Epithelial cell of proximal tubule (primary cell): ENCODE measurements around the gene TAF1D. TPM values are rescaled to one million over a fixed set of nuclear protein-coding genes. Genes with fewer than 3 reads are reported as not detected.

Experiments used
- DNase-seq: peaks from one replicate; pipeline ENCODE4 v3.0.0-alpha.2; 2011; ENCODE audit warnings: low read depth
- H3K4me3 ChIP-seq: 2 replicates; pipeline ENCODE4 v1.5.1; 2011; ENCODE audit warnings: low read depth, mild to moderate bottlenecking, low read length
- CTCF ChIP-seq: conservative IDR thresholded peaks from 2 replicates; pipeline ENCODE4 v1.5.1; 2012; ENCODE audit warnings: low read depth, mild to moderate bottlenecking, low read length
- total RNA-seq: library from RNA; depleted of rRNA; stranded (reverse); fragments of >200 nt; gene quantifications from 2 replicates; pipeline ENCODE4 v1.2.3, GENCODE V29; 2015

Gene TAF1D
- total RNA-seq, 1 donor from 2014 or later = 124 TPM

DNA sequence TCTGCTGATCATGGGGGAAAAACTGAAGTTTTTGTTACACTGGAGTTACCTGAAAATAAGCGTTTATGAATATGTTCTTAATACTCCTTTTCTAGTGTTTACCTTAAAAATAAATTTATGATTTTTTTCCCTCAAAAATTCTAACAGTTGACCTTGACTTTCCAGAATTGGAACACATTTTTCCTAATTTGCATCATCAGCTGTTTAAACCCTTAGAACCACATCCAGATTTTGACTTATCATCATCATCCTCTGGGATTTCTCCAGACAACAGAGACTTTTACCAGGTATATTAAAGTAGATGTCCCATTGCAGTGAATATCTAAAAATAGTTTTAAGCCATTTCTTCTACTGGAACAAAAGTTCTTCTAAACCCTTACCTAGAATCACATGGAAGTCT, 17.2 kb downstream of the TAF1D start:
- no peak for DNase-seq
- H3K4me3 ChIP-seq = no peak overlapping the region
- no peak for TF ChIP-seq CTCF

DNA sequence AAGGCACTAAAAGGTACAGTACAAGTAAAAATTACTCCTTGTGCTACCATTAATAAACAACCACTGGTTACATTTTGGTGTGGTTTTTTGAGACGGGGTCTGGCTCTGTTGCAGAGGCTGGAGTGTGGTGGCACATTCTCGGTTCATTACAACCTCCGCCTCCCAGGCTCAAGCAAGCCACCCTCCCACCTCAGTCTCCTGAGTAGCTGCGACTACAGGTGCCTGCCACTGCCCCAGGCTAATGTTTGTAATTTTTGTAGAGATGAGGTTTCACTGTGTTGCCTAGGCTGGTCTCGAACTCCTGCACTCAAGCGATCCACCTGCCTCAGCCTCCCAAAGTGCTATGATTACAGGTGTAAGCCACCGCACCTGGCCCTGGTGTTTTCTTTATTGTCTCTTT, 20.8 kb downstream of the TAF1D start:
- DNase-seq = no peak
- no peak overlapping the region for H3K4me3 ChIP-seq
- no peak for TF ChIP-seq CTCF

DNA sequence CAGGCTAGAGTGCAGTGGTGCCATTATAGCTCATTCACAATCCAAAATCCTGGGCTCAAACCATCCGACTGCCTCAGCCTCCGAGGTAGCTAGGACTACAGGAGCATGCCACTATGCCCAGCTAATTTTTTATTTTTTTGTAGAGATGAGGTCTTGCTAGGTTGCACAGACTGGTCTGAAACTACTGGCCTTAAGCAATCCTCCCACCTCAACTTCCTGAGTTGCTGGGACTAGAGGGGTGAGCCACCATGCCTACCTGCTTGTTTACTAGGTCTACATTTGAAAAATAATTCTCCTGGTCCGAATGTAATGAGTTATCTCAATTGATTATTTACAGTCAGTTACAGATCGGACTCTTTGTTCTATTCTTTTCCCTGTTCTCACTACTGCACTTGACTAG, 22.0 kb downstream of the TAF1D start:
- no peak for DNase-seq
- no peak for TF ChIP-seq CTCF
- H3K4me3 ChIP-seq = no peak overlapping the region

GRCh38 chr11:93718057-93718563, 23.2 kb downstream of the TAF1D start:
- no peak for TF ChIP-seq CTCF
- DNase-seq = no peak
- H3K4me3 ChIP-seq = no peak overlapping the region

GRCh38 chr11:93717501-93717900, 23.8 kb downstream of the TAF1D start:
- H3K4me3 ChIP-seq = no peak overlapping the region
- no peak for TF ChIP-seq CTCF
- DNase-seq = no peak

GRCh38 chr11:93715797-93716396, 25.4 kb downstream of the TAF1D start:
- TF ChIP-seq CTCF = no peak
- no peak overlapping the region for H3K4me3 ChIP-seq
- no peak for DNase-seq

DNA sequence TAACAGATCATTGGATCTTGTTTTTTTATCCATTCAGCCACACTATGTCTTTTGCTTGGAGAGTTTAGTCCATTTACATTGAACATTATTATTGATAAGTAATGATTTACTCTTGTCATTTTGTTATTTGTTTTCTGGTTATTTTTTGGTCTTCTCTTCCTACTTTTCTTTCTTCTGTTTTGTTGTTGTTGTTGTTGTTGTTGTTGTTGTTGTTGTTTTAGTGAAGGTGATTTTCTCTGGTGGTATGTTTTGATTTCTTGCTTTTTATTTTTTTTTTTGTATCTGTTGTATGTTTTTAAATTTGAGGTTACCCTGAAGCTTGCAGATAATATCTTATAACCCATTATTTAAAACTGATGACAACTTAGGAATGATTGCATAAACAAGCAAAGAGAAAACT, 28.6 kb downstream of the TAF1D start:
- no peak for TF ChIP-seq CTCF
- H3K4me3 ChIP-seq = no peak overlapping the region
- DNase-seq = no peak
